Ovary (tissue), 3 donors: ENCODE data around the gene CRLF1.

Experiments used
- CTCF ChIP-seq, 3 donors: fragments of 450-650 bp in 2 of 3; fragments of 200-600 bp in 1 of 3; IDR thresholded peaks; one replicate each; pipeline versions ENCODE4 v1.5.1 to v1.8.0; 2016 to 2022; ENCODE audit warnings: antibody characterized with exemption in 3 of 3, mild to moderate bottlenecking in 1 of 3
- POLR2A ChIP-seq: fragments of 450-650 bp; IDR thresholded peaks from one replicate; pipeline ENCODE4 v1.6.1; 2017; ENCODE audit warnings: antibody characterized with exemption, mild to moderate bottlenecking, moderate library complexity
- donor health status: DM: no; HTN: no; CAD: no.

GRCh38 chr19:18593367-18594095, 13.1 kb downstream of the CRLF1 start:
- TF ChIP-seq CTCF (IDR thresholded peaks at IDR 0.05): no peak
- no peak for TF ChIP-seq POLR2A
